HG02571 (cell line): ENCODE data around the gene SCN1B.
"Not testable (repeated sequence)": the region's sequence is repeated elsewhere in the genome, so short reads cannot be mapped to it uniquely, and the experiment has no call there.

Experiments used
- ATAC-seq: cut with Tn5 transposase; IDR thresholded peaks from one replicate; pipeline ENCODE4 v1.9.1; 2021; ENCODE audit warnings: mild to moderate bottlenecking, moderate library complexity; ENCODE audit not compliant: unreplicated experiment

Gene SCN1B

GRCh38 chr19:35030257-35031071, at the start of gene SCN1B:
SCN1B (plus strand) TSS chr19:35030470; CDS start chr19:35030821, 351 bp downstream.
- ATAC-seq = no peak

- no peak for ATAC-seq
Observed at GRCh38 chr19:34982275-34982674, 48.0 kb upstream of the SCN1B start.

GRCh38 chr19:34983786-34984185, 46.5 kb upstream of the SCN1B start:
- ATAC-seq = no peak

GRCh38 chr19:34984287-34984686, 46.0 kb upstream of the SCN1B start:
- ATAC-seq = no peak

GRCh38 chr19:34985249-34986022, 44.8 kb upstream of the SCN1B start:
- no peak for ATAC-seq

- ATAC-seq = no peak
Observed at GRCh38 chr19:34988119-34988518, 42.2 kb upstream of the SCN1B start.

GRCh38 chr19:34989298-34989697, 41.0 kb upstream of the SCN1B start:
- ATAC-seq = no peak

- ATAC-seq = no peak
Observed at GRCh38 chr19:34990578-34991192, 39.6 kb upstream of the SCN1B start.

GRCh38 chr19:34991542-34992333, 38.5 kb upstream of the SCN1B start:
- ATAC-seq = no peak

- ATAC-seq = not testable (repeated sequence)
Observed at GRCh38 chr19:34992582-34992981, 37.7 kb upstream of the SCN1B start.

GRCh38 chr19:34994286-34994642, 36.0 kb upstream of the SCN1B start:
- ATAC-seq = no peak

GRCh38 chr19:34994643-34995541, 35.4 kb upstream of the SCN1B start:
- no peak for ATAC-seq

GRCh38 chr19:34995551-34995950, 34.7 kb upstream of the SCN1B start:
- no peak for ATAC-seq

- no peak for ATAC-seq
Observed at GRCh38 chr19:34997071-34997617, 33.1 kb upstream of the SCN1B start.

- not testable (repeated sequence) for ATAC-seq
Observed at GRCh38 chr19:34998224-34998623, 32.0 kb upstream of the SCN1B start.

- no peak for ATAC-seq
Observed at GRCh38 chr19:34998777-34999497, 31.3 kb upstream of the SCN1B start.

GRCh38 chr19:34999498-35000337, 30.6 kb upstream of the SCN1B start, which contains the start of gene GRAMD1A:
GRAMD1A (plus strand) TSS chr19:35000323; CDS start chr19:35000479, 156 bp downstream.
- peak; percentile 47 for ATAC-seq

- no peak for ATAC-seq
Observed at GRCh38 chr19:35000338-35000646, 30.0 kb upstream of the SCN1B start.
